Activated CD4-positive, alpha-beta T cell treated with anti-CD3 and anti-CD28 coated beads for 4 hours (primary cell): ENCODE measurements around the gene CDCA7L.

ENCODE experiments used
- DNase-seq, 2 donors: peaks; one replicate each; pipeline ENCODE4 v3.0.0-alpha.2; 2020

Gene CDCA7L, protein sequence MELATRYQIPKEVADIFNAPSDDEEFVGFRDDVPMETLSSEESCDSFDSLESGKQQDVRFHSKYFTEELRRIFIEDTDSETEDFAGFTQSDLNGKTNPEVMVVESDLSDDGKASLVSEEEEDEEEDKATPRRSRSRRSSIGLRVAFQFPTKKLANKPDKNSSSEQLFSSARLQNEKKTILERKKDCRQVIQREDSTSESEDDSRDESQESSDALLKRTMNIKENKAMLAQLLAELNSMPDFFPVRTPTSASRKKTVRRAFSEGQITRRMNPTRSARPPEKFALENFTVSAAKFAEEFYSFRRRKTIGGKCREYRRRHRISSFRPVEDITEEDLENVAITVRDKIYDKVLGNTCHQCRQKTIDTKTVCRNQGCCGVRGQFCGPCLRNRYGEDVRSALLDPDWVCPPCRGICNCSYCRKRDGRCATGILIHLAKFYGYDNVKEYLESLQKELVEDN

DNA sequence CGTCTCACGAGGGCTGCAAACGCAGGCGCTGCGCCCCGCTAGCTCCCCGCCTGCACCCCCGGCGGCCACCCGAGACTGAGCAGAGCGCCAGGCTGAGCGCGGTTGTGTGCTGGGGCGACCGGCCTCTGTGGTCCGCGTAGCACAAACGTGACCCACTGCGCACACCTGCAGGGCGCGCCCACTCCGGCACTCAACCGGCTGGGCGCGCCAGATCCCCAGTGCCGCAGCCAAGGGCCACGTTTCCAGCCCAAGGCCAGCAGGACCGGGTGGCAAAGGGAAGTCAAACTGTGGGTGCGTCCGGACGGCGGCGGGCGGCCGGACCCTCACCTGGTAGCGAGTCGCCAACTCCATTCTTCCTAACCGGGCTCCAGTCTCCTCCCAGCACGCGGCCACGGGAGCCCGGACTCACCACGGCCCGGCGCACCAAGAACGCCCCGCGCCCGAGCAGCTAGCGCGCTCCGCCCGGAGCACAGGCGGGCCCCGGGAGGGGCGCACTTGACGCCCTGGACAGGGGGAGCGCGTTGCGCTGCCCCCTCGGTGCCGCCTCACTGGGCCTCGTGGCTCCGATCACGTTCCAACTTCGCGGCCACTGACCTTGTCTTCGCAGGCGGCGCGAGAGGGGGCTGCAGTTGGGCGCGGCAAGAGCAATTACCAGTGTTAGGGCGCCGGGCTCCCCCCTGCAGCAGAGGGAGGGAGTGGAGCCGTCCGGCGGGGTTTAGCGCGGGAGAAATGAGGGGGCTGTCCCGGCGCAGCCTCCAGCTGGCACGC lies at the start of gene CDCA7L:
TSS of gene CDCA7L (minus strand) at position 446 of the 768 bp plus-strand sequence. CDS start at position 351, 95 bp downstream.
- peak; percentile 45 to 46 for DNase-seq

DNA sequence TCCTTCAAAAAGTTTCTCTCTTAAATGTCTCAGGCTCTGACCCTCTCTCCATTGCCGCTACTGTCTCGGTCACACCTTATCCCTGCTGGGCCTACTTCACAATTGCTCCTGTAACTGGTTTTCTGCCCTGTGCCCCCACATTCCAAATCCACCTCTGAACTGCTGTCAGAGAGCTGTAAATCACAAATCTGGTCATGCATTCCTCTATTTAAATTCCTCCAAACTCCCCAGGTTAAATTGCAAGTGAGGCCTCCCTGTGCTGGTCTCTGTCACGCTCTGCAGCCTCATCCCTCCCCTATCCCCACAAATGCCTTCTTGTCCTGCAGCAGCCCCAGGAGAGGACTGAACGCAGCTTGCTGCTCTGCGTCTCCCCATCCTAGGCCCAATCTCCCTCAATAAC lies 40.4 kb upstream of the CDCA7L start:
- no peak for DNase-seq

DNA sequence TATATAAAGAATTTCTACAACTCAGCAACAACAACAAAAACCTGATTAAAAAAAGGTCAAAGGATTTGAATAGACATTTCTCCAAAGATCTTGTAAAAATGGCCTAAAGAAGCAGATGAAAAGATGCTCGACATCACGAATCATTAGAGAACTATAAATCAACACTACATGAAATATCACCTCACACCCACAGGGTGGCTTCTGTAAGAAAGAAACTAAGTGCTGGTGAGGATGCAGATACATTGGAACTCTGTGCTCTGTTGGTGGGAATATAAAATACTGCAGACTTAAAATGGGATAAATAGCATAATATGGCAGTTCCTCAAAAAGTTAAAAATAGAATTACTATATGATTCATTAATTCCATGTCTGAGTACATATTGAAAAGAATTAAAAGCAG lies 38.3 kb upstream of the CDCA7L start:
- no peak for DNase-seq

DNA sequence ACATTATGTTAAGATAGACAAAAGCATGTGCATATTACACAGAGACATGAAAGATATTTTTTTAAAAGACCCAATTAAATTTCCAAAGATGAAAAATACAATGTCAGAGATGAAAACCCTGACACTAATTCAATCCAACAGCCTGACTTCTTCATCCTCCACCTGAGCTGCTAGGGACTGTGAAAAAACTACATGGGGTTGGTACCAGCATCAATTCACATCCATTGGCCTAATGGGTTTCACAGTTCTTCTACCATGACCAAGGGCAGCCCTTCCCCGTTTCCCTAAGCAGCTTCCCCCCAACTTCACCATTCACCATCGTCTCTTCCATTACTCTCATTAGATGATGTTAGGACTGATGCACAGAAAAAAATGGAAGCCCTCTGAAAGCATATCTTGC lies 37.4 kb upstream of the CDCA7L start:
- no peak for DNase-seq

DNA sequence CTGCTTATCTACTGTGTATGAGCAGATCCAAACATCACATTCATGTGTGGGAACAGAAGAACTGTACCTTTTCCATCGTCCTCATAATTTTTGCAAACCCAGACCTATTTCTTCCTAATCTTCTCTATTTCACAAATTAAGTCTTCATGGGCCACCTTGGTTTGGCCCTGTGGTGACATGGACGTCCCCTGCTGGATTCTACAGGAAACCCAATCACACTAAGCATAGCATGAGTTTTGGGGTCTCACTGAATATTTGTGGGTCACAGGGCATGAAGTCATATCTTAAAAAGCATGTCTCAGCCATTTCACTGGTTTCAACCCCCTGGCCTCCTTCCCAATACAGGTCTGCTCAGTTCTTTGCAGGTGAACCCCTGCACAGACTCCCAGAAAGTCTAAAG lies 35.8 kb upstream of the CDCA7L start:
- no peak for DNase-seq

DNA sequence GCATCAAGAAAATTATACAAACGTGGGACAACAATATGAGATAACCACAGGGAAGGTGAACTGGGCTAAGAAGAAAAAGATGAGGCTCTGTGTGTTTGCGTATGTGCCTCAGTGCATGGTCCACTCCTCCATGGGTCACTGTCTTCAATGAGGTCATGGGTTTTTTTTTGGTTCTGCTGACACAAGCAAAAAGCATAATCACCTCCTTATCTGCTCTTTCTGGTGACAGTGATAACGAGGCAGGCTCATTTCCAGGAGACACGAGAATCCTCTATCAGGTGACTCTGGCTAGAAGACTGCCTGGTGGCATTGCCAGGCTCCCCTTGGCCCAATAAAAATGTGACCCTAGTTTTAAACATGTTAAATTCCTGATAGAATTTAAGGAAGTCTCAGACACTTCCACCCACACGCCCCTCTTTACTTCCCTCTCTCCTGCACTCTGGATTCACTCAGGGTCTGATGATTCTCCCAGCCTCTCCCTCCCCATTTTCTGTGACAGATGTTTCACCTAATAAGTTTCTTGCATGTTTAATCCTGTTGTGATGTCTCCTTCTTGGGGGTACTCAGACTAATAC lies 35.3 kb upstream of the CDCA7L start:
- DNase-seq, result no peak

DNA sequence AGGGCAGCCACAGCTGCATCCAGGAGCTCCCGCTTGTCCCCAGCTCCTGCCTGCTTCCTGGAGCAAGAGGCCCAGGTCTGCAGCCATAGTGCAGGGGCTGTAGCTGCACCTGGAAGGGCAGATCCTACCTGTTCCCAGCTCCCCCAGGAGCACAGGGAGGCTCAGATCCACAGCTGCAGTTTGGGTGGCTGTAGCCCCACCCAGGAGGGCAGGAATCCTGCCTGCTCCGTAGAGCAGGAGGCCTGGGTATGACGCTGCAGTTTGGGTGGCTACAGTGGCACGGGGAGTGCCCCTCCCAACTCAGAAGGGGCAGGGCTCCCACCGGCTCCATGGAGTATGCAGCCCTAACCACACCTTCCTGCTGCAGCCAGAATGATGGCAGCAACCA lies 26.7 kb upstream of the CDCA7L start:
- DNase-seq, result no peak

DNA sequence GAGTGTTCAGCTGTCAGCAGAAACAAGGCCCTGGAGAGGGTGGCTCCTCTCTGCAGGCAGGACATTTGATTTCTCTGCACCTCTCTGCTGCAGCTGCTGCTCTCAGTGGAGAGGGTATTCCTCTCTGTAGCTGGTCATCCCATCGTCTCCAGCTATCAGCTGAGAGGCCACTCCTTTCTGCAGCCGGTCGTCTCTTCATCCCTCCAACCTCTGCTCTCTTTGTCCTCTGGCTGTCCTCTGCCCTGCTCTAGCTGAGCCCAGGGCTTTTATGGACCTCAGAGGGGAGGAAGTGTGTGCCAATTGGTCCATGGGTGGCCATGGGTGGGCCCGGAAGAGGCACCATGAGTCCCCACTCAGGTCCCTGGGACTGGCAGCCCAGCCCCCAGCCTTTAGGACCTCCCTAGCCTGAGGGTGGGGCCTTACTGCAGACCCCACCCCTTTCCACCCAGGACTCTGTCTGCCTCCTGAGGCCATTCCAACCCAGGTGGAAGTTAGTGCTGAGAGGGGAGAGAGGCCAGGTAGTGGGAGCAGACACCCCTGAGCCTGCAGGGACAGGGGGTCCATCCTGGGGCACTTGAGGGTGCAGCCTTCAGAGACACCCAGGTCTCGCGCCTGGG lies 26.2 kb upstream of the CDCA7L start:
- DNase-seq, result no peak

DNA sequence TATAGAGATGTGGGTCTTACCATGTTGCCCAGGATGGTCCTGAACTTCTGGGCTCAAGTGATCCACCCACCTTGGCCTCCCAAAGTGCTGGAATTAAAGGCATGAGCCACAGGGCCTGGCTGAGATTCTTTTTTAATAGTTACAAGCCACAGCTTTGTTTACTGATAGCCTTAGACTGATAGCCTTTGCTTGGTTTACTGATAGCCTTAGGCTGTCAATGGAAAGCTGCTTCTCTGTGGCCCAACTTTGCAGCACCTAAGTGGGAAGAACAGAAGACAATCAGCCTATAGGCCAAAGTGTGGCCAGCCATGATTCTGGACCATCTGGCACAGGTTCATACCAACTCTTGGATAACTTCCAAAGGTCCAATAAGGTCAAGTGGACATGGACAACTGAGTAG lies 24.1 kb upstream of the CDCA7L start:
- DNase-seq, result no peak

DNA sequence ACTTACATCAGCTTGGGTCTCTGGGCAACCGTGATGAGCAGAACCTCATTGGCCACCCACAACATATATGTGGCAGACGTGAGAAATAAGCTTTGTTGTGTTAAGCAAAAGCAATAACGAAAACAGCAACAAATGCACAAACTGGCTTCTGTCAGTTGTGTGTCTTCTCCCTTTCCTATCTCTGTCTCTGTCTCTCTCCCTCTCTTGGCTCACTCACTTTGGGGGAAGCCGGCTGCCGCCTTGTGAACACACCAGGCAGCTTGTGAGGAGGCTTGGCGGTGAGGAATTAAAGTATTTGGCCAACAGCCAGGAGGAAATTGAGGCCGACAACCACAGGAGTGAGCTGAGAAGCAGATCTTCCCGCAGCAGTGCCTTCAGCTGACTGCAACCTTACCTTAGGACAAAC lies 21.9 kb upstream of the CDCA7L start:
- DNase-seq, result no peak

DNA sequence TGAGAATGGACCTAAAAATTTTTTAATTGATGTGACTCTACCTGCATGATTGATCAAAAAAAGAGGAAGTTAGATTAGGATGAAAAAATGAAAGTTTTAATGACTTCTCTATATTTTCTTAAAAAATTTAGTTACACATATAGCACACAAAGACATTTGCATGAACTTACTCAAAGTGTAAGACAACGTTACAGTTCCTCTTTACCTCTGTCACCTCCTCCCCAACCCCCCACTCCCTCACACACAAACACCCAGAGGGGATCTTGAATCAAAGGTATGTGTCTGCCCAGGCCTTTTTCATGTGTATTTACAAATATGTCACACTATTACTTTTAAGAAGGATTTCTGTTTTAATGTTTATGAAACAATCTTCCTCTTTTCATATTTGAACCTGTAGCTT lies 20.6 kb upstream of the CDCA7L start:
- no peak for DNase-seq

DNA sequence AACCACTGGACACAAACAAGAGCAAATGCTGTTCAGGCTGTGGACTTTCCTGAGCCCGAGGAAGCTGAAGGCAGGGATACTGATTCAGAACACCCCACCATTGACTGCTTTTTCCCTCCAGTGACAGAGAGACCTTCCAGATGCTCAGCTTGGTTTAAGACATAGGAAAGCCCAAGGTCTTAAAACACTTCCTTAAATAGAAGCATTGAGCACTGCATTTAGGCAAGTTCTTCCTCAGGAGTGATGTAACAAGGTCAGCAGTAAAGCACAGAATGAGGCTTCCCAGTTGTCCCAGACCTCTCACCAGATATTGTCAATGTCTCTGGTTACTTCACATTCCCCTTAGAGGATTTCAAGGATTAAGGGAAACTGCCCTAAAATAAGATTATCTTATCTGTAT lies 19.6 kb upstream of the CDCA7L start:
- no peak for DNase-seq

DNA sequence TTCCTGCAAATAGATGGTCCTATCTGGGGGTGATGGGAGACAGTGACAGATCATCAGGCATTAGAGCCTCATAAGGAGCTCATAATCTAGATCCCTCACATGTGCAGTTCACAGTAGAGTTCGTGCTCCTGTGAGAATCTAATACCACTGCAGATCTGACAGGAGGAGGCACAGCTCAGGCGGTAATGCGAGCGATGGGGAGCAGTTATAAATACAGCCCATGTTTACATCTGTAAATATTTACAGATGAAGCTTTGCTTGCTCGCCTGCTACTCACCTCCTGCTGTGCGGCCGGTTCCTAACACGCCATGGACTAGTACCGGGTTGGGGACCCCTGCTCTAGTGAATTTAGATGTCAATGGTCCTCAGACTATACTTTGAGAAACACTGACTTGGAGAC lies 17.0 kb upstream of the CDCA7L start:
- DNase-seq, result no peak

DNA sequence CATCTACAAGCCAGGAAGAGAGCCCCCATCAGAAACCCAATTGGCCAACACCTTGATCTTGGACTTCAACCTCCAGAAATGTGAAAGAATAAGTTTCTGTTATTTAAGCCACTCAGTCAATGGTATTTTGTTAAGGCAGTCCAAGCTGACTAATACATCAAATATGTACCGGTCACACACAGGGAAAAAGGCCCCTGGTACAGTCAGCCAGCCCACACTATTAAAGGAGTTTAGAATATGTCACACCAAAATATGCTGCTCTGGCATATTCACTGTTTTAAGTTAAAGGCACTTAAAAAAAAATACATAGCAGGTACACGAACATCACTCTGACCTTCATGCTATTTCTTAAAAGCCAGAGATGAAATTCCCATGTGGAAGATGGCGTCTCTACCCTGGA lies 15.2 kb upstream of the CDCA7L start:
- no peak for DNase-seq

DNA sequence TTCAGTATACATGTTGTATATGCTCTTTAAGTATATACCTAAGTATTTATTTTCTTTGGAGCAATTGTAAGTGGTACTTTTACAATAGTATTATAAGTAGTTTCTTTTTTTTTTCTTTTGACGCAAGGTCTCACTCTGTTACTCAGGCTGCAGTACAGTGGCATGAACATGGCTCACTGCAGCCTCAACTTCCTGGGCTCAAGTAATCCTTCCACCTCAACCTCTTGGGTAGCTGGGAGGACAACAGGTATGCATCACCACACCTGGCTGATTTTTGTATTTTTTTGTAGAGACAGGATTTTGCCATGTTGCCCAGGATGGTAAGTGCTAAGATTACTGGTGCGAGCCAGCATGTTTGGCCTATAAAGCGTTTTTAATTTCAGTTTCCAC lies 13.7 kb upstream of the CDCA7L start:
- DNase-seq, result no peak

DNA sequence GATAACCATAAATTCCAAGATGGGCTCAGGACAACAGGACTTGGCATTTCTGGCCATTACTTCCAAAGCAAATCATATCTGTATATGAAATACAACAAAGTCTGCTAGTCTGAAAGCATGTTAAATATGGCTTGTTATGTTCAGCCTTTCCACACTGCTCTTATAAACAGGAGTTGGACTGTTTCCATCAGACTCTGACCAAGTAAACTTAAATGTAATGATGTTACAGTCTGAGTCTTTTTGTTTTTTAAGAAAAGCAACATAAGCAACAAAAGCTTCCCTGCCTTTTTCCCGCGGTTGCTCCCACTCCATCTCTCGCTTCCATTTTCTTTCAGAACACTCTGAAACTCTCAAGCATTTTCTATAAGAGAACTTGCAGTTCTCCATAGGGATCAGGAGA lies 8.1 kb upstream of the CDCA7L start:
- no peak for DNase-seq

DNA sequence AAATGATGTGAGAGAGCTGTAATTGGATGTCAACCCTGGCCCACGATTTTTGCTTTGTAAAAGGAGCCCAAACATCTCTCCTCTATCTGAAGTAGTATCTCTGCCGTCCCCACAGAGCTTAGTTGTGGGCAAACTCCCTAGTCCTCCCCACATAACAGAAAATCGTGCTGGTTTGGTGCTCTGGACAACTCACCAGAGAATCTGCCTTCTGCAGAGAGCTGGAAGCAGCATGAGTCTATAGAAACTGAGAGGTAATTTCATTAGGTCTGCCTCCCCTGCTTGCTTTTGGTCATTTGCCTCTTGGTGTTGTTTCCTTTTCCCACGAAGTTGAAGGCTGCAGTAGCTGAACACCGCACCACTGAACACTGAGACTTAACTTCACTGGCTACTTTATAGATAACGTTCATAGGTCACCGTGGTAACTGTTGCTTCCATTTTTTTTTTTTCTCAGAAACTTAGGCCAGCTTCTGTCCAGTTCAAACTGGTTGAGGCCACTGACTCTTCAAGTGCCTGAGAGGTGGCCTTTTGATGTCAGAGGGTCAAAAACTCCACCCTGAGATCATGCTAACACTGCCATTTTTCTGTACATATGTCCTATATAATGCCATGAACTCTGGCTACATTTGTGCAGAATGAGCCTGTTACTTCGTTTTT lies 3.3 kb upstream of the CDCA7L start:
- DNase-seq, result no peak

DNA sequence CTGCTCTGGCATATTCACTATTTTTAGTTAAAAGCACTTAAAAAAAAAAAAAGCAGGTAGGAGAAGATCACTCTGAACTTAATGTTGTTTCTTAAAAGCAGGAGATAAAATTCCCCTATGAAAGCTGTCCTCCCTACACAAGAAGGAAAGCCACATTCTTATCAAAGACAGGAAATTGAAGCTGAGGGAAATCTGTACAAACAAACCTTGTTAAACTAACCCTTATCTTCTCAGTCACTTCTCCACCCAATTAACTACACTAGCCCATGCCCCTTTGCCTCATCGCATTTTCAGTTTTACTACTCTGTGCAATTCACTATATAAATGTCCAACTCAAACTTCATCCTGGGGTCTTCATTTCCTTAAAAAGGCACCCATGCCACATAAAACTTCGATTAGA lies 2.7 kb upstream of the CDCA7L start:
- DNase-seq, result no peak

DNA sequence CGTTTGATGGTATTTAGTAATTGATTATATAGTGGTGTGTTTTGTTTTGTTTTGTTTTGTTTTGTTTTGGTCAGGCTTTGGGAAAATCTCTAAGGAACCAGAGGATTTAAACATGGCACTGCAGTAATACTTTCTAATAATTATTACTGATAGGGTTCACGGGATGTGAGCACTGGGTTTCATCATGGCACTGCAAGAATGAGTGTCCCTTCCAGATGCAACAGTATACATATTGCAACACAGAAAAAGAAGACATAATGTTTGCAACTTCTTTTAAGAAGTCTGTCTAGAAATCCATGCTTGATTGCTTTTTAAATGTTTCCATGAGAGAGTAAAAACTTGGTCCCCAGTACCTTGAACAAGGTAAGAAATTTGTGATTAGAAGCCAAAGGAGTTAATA lies 2.2 kb upstream of the CDCA7L start:
- no peak for DNase-seq

DNA sequence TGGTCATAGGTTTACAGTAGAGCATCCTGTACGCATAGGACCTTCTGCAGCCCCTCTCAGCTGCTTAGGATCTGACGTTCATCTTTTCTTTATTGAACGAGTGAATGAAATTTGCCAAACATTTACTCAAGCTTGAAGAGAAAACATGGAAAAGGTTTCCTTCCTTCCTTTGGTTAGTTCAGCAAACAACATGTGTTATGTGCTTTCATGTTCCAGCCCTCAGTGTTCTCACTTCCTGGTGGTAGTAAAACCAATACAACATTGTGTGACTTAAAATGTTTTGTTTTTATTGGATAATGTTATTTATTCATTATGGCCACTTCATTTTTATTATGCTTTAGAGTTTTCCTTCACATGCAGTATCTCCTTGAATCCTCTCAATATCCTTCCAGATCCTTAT lies 1.4 kb upstream of the CDCA7L start:
- no peak for DNase-seq

DNA sequence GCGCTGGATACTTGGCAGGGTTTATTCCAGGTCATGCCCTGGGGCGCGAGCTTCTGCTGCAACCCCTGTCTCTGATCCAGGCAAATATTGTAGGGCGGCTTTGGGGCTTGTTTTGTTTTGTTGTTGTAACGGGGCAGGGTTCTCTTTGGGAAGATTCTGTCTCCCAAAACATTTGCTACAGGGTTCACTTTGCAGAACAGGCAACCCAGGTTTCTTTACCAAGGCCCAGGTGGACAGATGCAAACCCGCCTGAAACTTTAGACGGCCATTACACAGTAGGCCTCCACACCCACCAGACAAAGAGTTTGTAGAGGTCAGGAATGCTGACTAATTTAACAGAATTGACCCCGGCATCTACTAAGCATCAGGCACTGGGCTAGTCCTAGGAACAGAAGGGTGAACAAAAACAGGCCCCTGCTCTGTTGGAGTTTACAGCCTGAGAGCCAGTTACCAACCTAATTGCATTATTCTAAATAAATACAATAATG lies 567 bp upstream of the CDCA7L start:
- no peak for DNase-seq

DNA sequence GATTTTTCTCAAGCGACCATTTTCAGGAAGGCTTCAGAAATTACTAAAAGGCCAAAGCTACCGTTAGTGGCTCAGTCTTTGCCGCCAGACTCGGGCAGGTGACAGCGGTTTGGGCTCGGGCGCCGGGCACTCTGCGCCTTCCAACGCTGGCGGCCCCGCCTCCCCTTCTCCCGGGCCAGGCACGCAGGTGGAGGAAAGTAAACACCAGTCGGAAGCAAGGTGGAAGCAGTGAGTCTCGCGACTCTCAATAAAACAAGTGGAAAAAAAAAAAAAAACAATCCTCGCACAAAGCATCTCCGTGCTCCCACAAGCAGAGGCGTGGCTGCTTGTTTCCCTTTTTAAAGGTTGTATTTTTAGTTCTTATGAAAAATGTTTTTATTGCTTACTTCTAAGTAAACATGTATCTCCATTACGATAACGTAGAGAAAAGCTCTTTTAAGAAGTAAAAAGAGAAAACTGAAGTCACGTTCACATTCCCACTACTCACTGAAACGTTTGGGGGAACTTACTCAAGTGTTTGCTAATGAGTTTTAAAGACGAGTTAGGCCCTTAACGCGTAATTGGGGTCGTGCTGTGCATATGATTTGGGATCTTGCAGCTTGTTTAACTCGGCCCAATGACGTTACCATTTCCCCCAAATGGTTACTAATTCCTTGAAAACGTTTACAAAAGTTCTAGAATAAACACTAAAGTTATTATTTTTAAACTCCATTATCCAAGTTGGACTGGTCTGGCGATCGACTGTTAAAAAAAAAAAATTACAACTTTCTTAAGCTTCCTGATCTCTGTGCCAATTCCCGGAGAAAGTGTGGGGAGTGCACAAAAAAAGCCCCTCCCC lies 864 bp downstream of the CDCA7L start:
- peak; percentile 37 to 45 for DNase-seq
